ENCODE data around the gene CTAG1B.

DNA sequence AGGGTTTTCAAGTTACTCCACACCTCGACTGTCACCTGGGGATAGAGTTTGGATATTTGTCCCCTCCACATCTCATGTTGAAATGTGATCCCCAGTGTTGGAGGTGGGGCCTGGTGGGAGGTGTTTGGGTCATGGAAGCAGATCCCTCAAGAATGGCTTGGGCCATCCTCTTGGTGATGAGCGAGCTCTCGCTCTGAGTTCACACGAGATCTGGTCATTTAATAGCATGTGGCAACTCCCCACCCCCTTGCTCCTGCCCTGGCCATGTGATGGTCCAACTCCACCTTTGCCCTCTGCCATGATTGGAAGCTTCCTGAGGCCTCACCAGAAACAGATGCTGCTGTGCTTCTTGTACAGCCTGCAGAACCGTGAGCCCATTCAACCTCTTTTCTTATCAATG, 25.9 kb downstream of the CTAG1B start:
- TF ChIP-seq GATA2 (IDR thresholded peaks at IDR 0.05; ENCODE audit: low read depth, low read length) (no peak), GATA3 (IDR thresholded peaks at IDR 0.05; ENCODE audit: low read depth, low read length) (no peak)

Data from SH-SY5Y (cell line).